C1 segment of cervical spinal cord (tissue), 14 donors: ENCODE results near the gene TNS4.

ENCODE experiments used
- DNase-seq, 14 donors: peaks; one replicate each; lab custom pipeline; 2025; lab: John Stamatoyannopoulos, UW

TNS4 gene

GRCh38 chr17:40491486-40491885 is 9.9 kb downstream of the TNS4 start:
- no peak for DNase-seq

GRCh38 chr17:40490982-40491381 is 10.4 kb downstream of the TNS4 start:
- DNase-seq = no peak

GRCh38 chr17:40490289-40490853 is 11.1 kb downstream of the TNS4 start:
- DNase-seq = peak in 13 of 14 donors; percentile 12 to 92 (median 60)

- DNase-seq = no peak
Observed at GRCh38 chr17:40487371-40488020, 13.9 kb downstream of the TNS4 start.

GRCh38 chr17:40486522-40487370 is 14.7 kb downstream of the TNS4 start:
- no peak for DNase-seq

GRCh38 chr17:40485851-40486521 is 15.4 kb downstream of the TNS4 start:
- no peak for DNase-seq

- no peak for DNase-seq
Observed at GRCh38 chr17:40484973-40485530, 16.4 kb downstream of the TNS4 start.

- DNase-seq = no peak
Observed at GRCh38 chr17:40484285-40484972, 17.0 kb downstream of the TNS4 start.

GRCh38 chr17:40483679-40484078 is 17.7 kb downstream of the TNS4 start:
- no peak for DNase-seq

GRCh38 chr17:40482722-40483121 is 18.7 kb downstream of the TNS4 start:
- DNase-seq = no peak

GRCh38 chr17:40481106-40481505 is 20.3 kb downstream of the TNS4 start:
- DNase-seq = no peak

GRCh38 chr17:40480501-40481003 is 20.9 kb downstream of the TNS4 start:
- no peak for DNase-seq

GRCh38 chr17:40479754-40480480 is 21.5 kb downstream of the TNS4 start:
- no peak for DNase-seq

- no peak for DNase-seq
Observed at GRCh38 chr17:40478486-40478885, 22.9 kb downstream of the TNS4 start.

- no peak for DNase-seq
Observed at GRCh38 chr17:40477796-40478195, 23.6 kb downstream of the TNS4 start.

- DNase-seq = no peak
Observed at GRCh38 chr17:40475234-40475908, 26.1 kb downstream of the TNS4 start.

- no peak for DNase-seq
Observed at GRCh38 chr17:40474419-40475002, 26.9 kb downstream of the TNS4 start.

- no peak for DNase-seq
Observed at GRCh38 chr17:40473573-40474365, 27.7 kb downstream of the TNS4 start.
